H9 (cell line): Measurements from ENCODE around the gene CFAP47. TPM values are rescaled to one million over a fixed set of nuclear protein-coding genes. Genes with fewer than 3 reads are reported as not detected.

Experiments
- DNase-seq: peaks from one replicate; pipeline ENCODE4 v3.0.0-alpha.2; 2017
- H2AFZ ChIP-seq: one replicate; pipeline ENCODE4 v1.6.1; 2013; ENCODE audit warnings: mild to moderate bottlenecking, low read length, control low read depth, moderate library complexity
- H2AK5ac ChIP-seq: 2 replicates; pipeline ENCODE4 v1.6.1; 2013; ENCODE audit warnings: low read length, control low read depth, mixed read lengths; ENCODE audit not compliant: insufficient read length
- H2BK120ac ChIP-seq: one replicate; pipeline ENCODE4 v1.6.1; 2013; ENCODE audit warnings: low read depth, mild to moderate bottlenecking, low read length, control low read depth, inconsistent platforms; ENCODE audit not compliant: poor library complexity, severe bottlenecking
- H2BK12ac ChIP-seq: 2 replicates; pipeline ENCODE4 v1.6.1; 2013; ENCODE audit warnings: low read length, control low read depth, mixed read lengths, low read depth; ENCODE audit not compliant: insufficient read length
- H2BK15ac ChIP-seq: 2 replicates; pipeline ENCODE4 v1.6.1; 2013; ENCODE audit warnings: low read depth, low read length, control low read depth
- H2BK20ac ChIP-seq: one replicate; pipeline ENCODE4 v1.6.1; 2013; ENCODE audit warnings: low read depth, mild to moderate bottlenecking, low read length, control low read depth, inconsistent platforms; ENCODE audit not compliant: poor library complexity, severe bottlenecking
- H2BK5ac ChIP-seq: 2 replicates; pipeline ENCODE4 v1.6.1; 2013; ENCODE audit warnings: low read length, control low read depth, mixed read lengths; ENCODE audit not compliant: insufficient read length
- H3K14ac ChIP-seq: 2 replicates; pipeline ENCODE4 v1.6.1; 2013; ENCODE audit warnings: low read length, control low read depth; ENCODE audit not compliant: insufficient read depth
- H3K18ac ChIP-seq: 2 replicates; pipeline ENCODE4 v1.6.1; 2013; ENCODE audit warnings: low read depth, mild to moderate bottlenecking, mixed read lengths, low read length, control low read depth; ENCODE audit not compliant: insufficient read length
- H3K23ac ChIP-seq: 2 replicates; pipeline ENCODE4 v1.6.1; 2013; ENCODE audit warnings: low read length, control low read depth, mixed read lengths, low read depth; ENCODE audit not compliant: insufficient read length
- H3K23me2 ChIP-seq: 2 replicates; pipeline ENCODE4 v1.6.1; 2013; ENCODE audit warnings: low read depth, mild to moderate bottlenecking, mixed read lengths, low read length, control low read depth; ENCODE audit not compliant: insufficient read length, poor library complexity, severe bottlenecking
- H3K27ac ChIP-seq: 2 replicates; pipeline ENCODE4 v1.5.1; 2013; ENCODE audit warnings: low read length, control low read depth, mixed read lengths, low read depth; ENCODE audit not compliant: insufficient read length
- H3K27me3 ChIP-seq: 2 replicates; pipeline ENCODE4 v1.6.1; 2013; ENCODE audit warnings: low read length, control low read depth, inconsistent platforms; ENCODE audit not compliant: insufficient read depth
- H3K4ac ChIP-seq: 2 replicates; pipeline ENCODE4 v1.6.1; 2013; ENCODE audit warnings: low read depth, mild to moderate bottlenecking, control low read depth, inconsistent platforms, low read length, moderate library complexity
- H3K4me1 ChIP-seq: 2 replicates; pipeline ENCODE4 v1.6.1; 2013; ENCODE audit warnings: low read length, control low read depth, inconsistent platforms; ENCODE audit not compliant: insufficient read depth
- H3K4me2 ChIP-seq: 2 replicates; pipeline ENCODE4 v1.6.1; 2013; ENCODE audit warnings: low read length, control low read depth, mixed read lengths; ENCODE audit not compliant: insufficient read length, insufficient read depth
- H3K56ac ChIP-seq: 2 replicates; pipeline ENCODE4 v1.6.1; 2013; ENCODE audit warnings: low read depth, mild to moderate bottlenecking, mixed read lengths, low read length, control low read depth; ENCODE audit not compliant: insufficient read length
- H3K79me1 ChIP-seq: 2 replicates; pipeline ENCODE4 v1.6.1; 2013; ENCODE audit warnings: low read depth, mild to moderate bottlenecking, moderate library complexity, low read length, control low read depth, inconsistent platforms; ENCODE audit not compliant: insufficient read depth, poor library complexity, severe bottlenecking
- H3K79me2 ChIP-seq: 2 replicates; pipeline ENCODE4 v1.6.1; 2013; ENCODE audit warnings: low read length, control low read depth, inconsistent platforms; ENCODE audit not compliant: insufficient read depth
- H3K9ac ChIP-seq: 2 replicates; pipeline ENCODE4 v1.6.1; 2013; ENCODE audit warnings: low read length, control low read depth, mixed read lengths; ENCODE audit not compliant: insufficient read length; ENCODE audit errors: extremely low read depth
- H3K9me3 ChIP-seq: one replicate; pipeline ENCODE4 v1.6.1; 2013; ENCODE audit warnings: low read depth, low read length, inconsistent platforms; ENCODE audit not compliant: control insufficient read depth
- H3T11ph ChIP-seq: one replicate; pipeline ENCODE4 v1.6.1; 2013; ENCODE audit warnings: mild to moderate bottlenecking, low read length, control low read depth, inconsistent platforms
- H4K20me1 ChIP-seq: one replicate; pipeline ENCODE4 v1.6.1; 2013; ENCODE audit not compliant: control insufficient read depth, insufficient read length, insufficient read depth
- H4K5ac ChIP-seq: 2 replicates; pipeline ENCODE4 v1.6.1; 2013; ENCODE audit warnings: low read depth, mild to moderate bottlenecking, mixed read lengths, low read length, control low read depth; ENCODE audit not compliant: insufficient read length
- H4K8ac ChIP-seq: replicated peaks from 2 replicates; pipeline ENCODE4 v1.6.1; 2013; ENCODE audit warnings: low read length, control low read depth, mixed read lengths, low read depth; ENCODE audit not compliant: insufficient read length
- H4K91ac ChIP-seq: 2 replicates; pipeline ENCODE4 v1.6.1; 2013; ENCODE audit warnings: low read depth, mild to moderate bottlenecking, moderate library complexity, mixed read lengths, low read length, control low read depth; ENCODE audit not compliant: insufficient read length
- H3K27ac Mint-ChIP-seq, 3 experiments: 2 replicates in 2 of 3; 3 replicates in 1 of 3; pipeline ENCODE4 v1.8.0; 2020 to 2021; ENCODE audit warnings: mixed read lengths in 3 of 3, mild to moderate bottlenecking in 1 of 3, moderate library complexity in 1 of 3
- H3K27me3 Mint-ChIP-seq: 2 replicates; pipeline ENCODE4 v1.8.0; 2021; ENCODE audit warnings: low read depth, mild to moderate bottlenecking, moderate library complexity, mixed read lengths
- H3K36me3 Mint-ChIP-seq, 3 experiments: 2 replicates in 2 of 3; 3 replicates in 1 of 3; pipeline ENCODE4 v1.8.0; 2020 to 2021; ENCODE audit warnings: low read depth in 3 of 3, mixed read lengths in 3 of 3; ENCODE audit not compliant: insufficient read depth in 1 of 3
- H3K4me1 Mint-ChIP-seq, 2 experiments: 2 replicates each; pipeline ENCODE4 v1.8.0; 2020; ENCODE audit warnings: mixed read lengths in 2 of 2
- H3K4me3 Mint-ChIP-seq, 2 experiments: 2 replicates in 1 of 2; 3 replicates in 1 of 2; pipeline ENCODE4 v1.8.0; 2020 to 2021; ENCODE audit warnings: mild to moderate bottlenecking in 2 of 2, mixed read lengths in 2 of 2, moderate library complexity in 1 of 2
- H3K9me3 Mint-ChIP-seq, 2 experiments: 2 replicates in 1 of 2; 3 replicates in 1 of 2; pipeline ENCODE4 v1.8.0; 2020; ENCODE audit warnings: mild to moderate bottlenecking in 2 of 2, mixed read lengths in 2 of 2, moderate library complexity in 1 of 2
- CTCF ChIP-seq: fragments of 200-600 bp; sonication (generic); conservative IDR thresholded peaks from 3 replicates; pipeline ENCODE4 v1.8.0; 2021; ENCODE audit warnings: antibody characterized with exemption, mild to moderate bottlenecking
- WGBS: extraction: QIAGEN DNeasy Blood & Tissue Kit; methylation state at CpG from one replicate; pipeline ENCODE4 v1.1.7; 2013; ENCODE audit warnings: missing lambda C conversion rate, low lambda C conversion rate, mixed read lengths; ENCODE audit not compliant: insufficient read length; ENCODE audit errors: extremely low coverage; 5-methylcytosine and 5-hydroxymethylcytosine counted together
- total RNA-seq: library from RNA; stranded (reverse); gene quantifications from 2 replicates; pipeline ENCODE4 v1.2.1, GENCODE V29; 2021

Gene CFAP47
- total RNA-seq, 1 experiment from 2014 or later, result not detected

- H3K27ac Mint-ChIP-seq, result no peak overlapping the region
- Histone ChIP-seq H4K91ac (no peak overlapping the region), H3K9ac (no peak overlapping the region), H2BK20ac (no peak overlapping the region), H3K23me2 (no peaks in the 10 kb centered on the region), H4K20me1 (no peaks in the 10 kb centered on the region), H3K4me1 (no peaks in the 10 kb centered on the region), H3K23ac (no peak overlapping the region), H2BK12ac (no peak overlapping the region), H3K9me3 (no peaks in the 10 kb centered on the region), H3K79me2 (no peaks in the 10 kb centered on the region), H3K56ac (no peak overlapping the region), H3K14ac (no peak overlapping the region), H2BK120ac (no peak overlapping the region), H3K27ac (no peak overlapping the region), H4K5ac (no peak overlapping the region), H2AK5ac (no peak overlapping the region), H3T11ph (no peak overlapping the region), H2AFZ (no peak overlapping the region), H2BK15ac (no peak overlapping the region), H4K8ac (no peak overlapping the region), H3K27me3 (no peaks in the 10 kb centered on the region), H3K18ac (no peak overlapping the region), H3K79me1 (no peaks in the 10 kb centered on the region), H2BK5ac (no peak overlapping the region), H3K4ac (no peak overlapping the region), H3K4me2 (no peak overlapping the region)
- no peaks in the 10 kb centered on the region for H3K27me3 Mint-ChIP-seq
- no peak overlapping the region for H3K4me3 Mint-ChIP-seq
- no peak for TF ChIP-seq CTCF
- no peaks in the 10 kb centered on the region for H3K4me1 Mint-ChIP-seq
- no CpG with 5 or more reads among the region's 1 CpG for WGBS
- no peaks in the 10 kb centered on the region; a peak in 1 of 7 replicates for H3K36me3 Mint-ChIP-seq
- DNase-seq, result no peak
- peaks cover 30 to 35% of the 10 kb centered on the region in 2 experiments for H3K9me3 Mint-ChIP-seq
Observed at GRCh38 chrX:36334572-36334971, 415.0 kb downstream of the CFAP47 start.
